ENCODE measurements around the gene POP4.

The POP4 gene

GRCh38 chr19:29651622-29652394 lies 45.7 kb downstream of the POP4 start:
- DNase-seq (ENCODE audit: extremely low read depth, insufficient read length), result no peak
- TF ChIP-seq, protein P1, sequence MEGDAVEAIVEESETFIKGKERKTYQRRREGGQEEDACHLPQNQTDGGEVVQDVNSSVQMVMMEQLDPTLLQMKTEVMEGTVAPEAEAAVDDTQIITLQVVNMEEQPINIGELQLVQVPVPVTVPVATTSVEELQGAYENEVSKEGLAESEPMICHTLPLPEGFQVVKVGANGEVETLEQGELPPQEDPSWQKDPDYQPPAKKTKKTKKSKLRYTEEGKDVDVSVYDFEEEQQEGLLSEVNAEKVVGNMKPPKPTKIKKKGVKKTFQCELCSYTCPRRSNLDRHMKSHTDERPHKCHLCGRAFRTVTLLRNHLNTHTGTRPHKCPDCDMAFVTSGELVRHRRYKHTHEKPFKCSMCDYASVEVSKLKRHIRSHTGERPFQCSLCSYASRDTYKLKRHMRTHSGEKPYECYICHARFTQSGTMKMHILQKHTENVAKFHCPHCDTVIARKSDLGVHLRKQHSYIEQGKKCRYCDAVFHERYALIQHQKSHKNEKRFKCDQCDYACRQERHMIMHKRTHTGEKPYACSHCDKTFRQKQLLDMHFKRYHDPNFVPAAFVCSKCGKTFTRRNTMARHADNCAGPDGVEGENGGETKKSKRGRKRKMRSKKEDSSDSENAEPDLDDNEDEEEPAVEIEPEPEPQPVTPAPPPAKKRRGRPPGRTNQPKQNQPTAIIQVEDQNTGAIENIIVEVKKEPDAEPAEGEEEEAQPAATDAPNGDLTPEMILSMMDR (IDR thresholded peaks at IDR 0.05; ENCODE audit: insufficient read depth, low read length, poor library complexity, severe bottlenecking), result no peak
- no peaks in the 10 kb centered on the region for H3K27me3 ChIP-seq (replicated peaks; ENCODE audit: control insufficient read depth, insufficient read depth, low read length)
- H3K4me3 ChIP-seq (replicated peaks; ENCODE audit: low read depth, low read length), result no peak overlapping the region
- no peaks in the 10 kb centered on the region for H3K36me3 ChIP-seq (ENCODE audit: control insufficient read depth, insufficient read depth, low read length)

- TF ChIP-seq, protein P1 (IDR thresholded peaks at IDR 0.05; ENCODE audit: insufficient read depth, low read length, poor library complexity, severe bottlenecking), result no peak
- Histone ChIP-seq H3K27me3 (replicated peaks; ENCODE audit: control insufficient read depth, insufficient read depth, low read length) (no peaks in the 10 kb centered on the region), H3K36me3 (ENCODE audit: control insufficient read depth, insufficient read depth, low read length) (no peaks in the 10 kb centered on the region), H3K4me3 (replicated peaks; ENCODE audit: low read depth, low read length) (no peak overlapping the region)
- DNase-seq (ENCODE audit: extremely low read depth, insufficient read length), result no peak
Observed at GRCh38 chr19:29653398-29653797, 47.3 kb downstream of the POP4 start.

- no peaks in the 10 kb centered on the region for H3K36me3 ChIP-seq (ENCODE audit: control insufficient read depth, insufficient read depth, low read length)
- no peaks in the 10 kb centered on the region for H3K27me3 ChIP-seq (replicated peaks; ENCODE audit: control insufficient read depth, insufficient read depth, low read length)
- TF ChIP-seq, protein P1 (IDR thresholded peaks at IDR 0.05; ENCODE audit: insufficient read depth, low read length, poor library complexity, severe bottlenecking), result no peak
- no peak overlapping the region for H3K4me3 ChIP-seq (replicated peaks; ENCODE audit: low read depth, low read length)
- no peak for DNase-seq (ENCODE audit: extremely low read depth, insufficient read length)
Observed at GRCh38 chr19:29655648-29656335, 49.7 kb downstream of the POP4 start.

- Histone ChIP-seq H3K4me3 (replicated peaks; ENCODE audit: low read depth, low read length) (no peak overlapping the region), H3K36me3 (ENCODE audit: control insufficient read depth, insufficient read depth, low read length) (no peaks in the 10 kb centered on the region), H3K27me3 (replicated peaks; ENCODE audit: control insufficient read depth, insufficient read depth, low read length) (no peaks in the 10 kb centered on the region)
- DNase-seq (ENCODE audit: extremely low read depth, insufficient read length), result no peak
- TF ChIP-seq, protein P1 (IDR thresholded peaks at IDR 0.05; ENCODE audit: insufficient read depth, low read length, poor library complexity, severe bottlenecking), result no peak
Observed at GRCh38 chr19:29658221-29658991, 52.3 kb downstream of the POP4 start.

DNA sequence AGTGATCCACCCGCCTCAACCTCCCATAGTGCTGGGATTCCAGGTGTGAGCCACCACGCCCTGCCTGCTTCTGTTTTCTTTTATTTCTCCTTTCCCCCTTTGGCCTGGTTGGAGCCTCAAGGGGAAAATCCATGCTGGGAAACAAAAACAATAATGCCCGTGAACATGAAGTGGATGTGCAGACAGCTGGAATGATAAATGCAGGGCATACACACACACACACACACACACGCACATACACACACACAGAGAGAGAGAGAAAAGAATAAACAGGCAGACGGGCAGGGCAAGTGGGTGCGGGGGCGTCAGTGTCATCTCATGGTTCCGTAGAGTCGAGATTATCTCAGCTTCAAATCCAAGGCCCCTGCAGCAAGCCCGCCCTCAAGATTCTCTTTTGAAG lies 54.8 kb downstream of the POP4 start:
- Histone ChIP-seq H3K36me3 (ENCODE audit: control insufficient read depth, insufficient read depth, low read length) (no peaks in the 10 kb centered on the region), H3K4me3 (replicated peaks; ENCODE audit: low read depth, low read length) (no peak overlapping the region), H3K27me3 (replicated peaks; ENCODE audit: control insufficient read depth, insufficient read depth, low read length) (no peaks in the 10 kb centered on the region)
- no peak for DNase-seq (ENCODE audit: extremely low read depth, insufficient read length)
- TF ChIP-seq, protein P1 (IDR thresholded peaks at IDR 0.05; ENCODE audit: insufficient read depth, low read length, poor library complexity, severe bottlenecking), result no peak

All from GM06990 (cell line).